GM19452 (cell line): ENCODE measurements around the gene FAM210A.

ENCODE experiments used
- ATAC-seq: cut with Tn5 transposase; IDR thresholded peaks from one replicate; pipeline ENCODE4 v1.9.1; 2021; ENCODE audit not compliant: unreplicated experiment

Gene FAM210A

DNA sequence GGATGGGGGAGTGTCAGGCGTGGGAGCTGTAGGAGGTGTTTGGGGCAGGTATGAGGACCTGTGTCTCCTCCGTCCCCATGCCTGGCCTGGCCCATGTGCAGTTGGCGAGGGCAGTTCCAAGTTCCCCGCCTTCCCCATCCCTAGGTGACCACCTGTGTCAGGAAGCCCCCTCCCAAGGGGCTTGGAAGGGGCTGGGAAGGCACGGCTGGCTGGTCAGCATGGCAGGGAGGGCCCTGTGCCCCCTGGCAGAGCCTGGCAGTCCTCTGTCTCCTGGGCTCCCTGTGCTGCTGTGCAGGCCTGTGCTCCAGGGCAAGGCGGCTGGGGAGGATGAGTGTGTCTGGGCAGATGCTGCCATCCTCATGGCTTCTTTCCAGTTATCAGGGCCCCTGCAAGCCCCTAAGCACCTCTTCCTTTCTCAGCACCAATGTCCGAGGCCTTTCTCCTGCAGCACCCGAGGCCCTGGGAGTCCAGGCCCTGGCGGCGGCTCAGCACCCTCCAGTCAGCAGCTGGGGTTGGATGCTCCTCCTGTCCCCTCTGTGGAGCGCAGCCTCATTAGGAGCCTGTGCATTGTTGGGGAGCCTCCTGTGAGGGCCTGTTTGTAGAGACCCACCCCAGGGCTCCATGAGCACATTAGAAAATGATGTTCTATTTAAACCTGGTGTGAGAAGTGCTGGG, 101.7 kb downstream of the FAM210A start:
- no peak for ATAC-seq

DNA sequence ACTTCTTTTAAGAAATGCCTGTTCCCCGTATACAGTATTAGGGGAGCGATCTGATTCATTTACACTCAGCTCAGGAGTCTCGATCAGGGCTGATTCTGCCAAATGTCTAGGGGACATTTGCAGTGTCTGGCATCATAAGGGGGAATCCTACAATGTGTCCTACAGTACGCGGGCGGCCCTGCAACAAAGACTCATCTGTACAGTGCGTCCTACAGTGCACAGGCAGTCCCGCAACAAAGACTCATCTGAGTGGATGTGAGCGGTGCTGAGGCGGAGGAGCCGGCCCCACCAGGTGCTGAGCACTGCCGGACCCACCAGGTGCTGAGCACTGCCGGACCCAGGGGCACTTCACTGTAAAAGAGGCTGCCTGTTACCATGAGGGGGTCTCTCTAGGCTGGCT, 102.5 kb downstream of the FAM210A start:
- ATAC-seq, result no peak

DNA sequence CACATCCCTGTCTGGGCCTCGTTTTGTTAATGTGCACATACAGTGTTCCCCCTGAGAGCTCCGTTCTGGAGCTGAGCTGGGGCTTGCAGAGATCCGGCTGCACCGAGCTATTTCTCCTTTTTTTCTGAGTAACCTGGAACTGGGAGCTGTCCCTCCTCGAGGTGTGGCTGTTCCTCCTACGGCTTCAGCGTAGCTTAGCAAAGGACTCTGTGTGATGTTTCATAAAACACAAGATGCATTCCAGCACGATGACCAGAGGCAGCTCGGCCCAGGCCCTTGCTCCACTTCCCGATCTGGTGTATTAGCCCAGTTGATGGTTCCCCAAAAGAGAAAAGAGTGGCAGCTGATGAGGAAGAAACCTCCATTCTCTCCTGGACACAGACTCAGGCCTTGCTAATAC, 103.0 kb downstream of the FAM210A start:
- no peak for ATAC-seq

DNA sequence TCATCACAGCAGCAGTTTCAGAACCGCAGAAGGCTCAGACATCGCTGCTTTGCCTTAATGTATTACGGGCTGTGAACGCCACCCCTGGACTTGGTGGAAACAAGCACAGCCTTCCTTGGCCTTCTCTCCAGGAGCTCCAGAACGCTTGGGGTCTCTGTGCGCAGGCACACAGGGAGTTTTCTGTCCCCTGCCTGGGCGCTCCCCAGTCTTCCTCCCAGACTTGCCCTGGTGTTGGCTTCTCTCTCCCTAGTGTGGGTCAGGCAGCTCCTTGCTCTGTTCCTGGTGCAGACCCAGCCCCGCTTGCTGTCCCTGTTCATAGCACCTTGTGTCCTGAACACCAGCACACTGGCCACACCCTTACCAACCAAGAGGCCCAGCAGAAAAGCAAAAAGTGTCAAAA, 103.6 kb downstream of the FAM210A start:
- ATAC-seq, result no peak

- no peak for ATAC-seq
Measured at GRCh38 chr18:13621886-13622619, 104.3 kb downstream of the FAM210A start.

DNA sequence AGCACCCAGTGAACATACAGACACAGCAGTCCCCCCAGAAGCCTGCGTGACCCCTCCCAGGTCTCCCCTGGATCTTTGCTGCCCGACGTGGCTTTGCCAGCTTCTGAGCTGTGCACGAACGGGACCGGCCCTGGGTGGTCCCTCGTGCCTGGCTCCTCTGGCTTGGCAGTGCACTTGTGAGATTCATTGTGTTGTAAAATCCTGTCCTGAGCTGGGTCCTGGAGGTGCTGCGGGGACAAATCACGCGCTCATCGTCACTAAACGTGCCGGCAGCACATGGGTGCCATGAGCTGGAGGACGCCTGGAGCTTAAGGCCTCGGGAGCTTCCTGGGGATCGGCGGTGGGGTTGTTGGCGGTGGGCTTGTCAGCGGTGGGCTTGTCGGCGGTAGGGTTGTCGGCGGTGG, 104.9 kb downstream of the FAM210A start:
- no peak for ATAC-seq

DNA sequence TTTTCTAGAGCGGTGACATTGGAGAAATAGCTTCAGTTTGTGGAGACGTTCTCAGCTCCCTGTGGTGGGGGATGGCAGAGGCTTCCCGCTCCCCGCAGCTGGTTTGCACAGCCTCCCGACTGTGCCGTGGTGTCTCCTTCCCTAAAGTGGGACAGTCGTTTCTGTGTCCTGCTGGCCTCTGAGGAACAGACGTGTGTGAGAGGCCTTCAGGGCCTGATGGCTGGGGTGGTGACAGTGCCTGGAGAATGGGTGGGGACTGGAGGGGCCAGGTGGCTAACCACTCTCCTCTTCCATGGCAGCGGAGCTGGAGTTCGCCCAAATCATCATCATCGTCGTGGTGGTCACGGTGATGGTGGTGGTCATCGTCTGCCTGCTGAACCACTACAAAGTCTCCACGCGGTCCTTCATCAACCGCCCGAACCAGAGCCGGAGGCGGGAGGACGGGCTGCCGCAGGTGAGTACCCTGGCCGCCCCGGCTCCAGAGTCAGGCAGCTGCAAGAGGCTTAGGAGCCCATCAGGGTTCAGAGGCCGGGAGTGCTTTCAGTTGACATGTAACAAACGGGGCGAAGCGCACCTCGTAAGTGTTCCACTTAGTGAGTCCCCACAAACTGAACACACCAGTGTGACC, 105.4 kb downstream of the FAM210A start:
- ATAC-seq, result no peak

GRCh38 chr18:13620206-13620672, 106.1 kb downstream of the FAM210A start:
- no peak for ATAC-seq

DNA sequence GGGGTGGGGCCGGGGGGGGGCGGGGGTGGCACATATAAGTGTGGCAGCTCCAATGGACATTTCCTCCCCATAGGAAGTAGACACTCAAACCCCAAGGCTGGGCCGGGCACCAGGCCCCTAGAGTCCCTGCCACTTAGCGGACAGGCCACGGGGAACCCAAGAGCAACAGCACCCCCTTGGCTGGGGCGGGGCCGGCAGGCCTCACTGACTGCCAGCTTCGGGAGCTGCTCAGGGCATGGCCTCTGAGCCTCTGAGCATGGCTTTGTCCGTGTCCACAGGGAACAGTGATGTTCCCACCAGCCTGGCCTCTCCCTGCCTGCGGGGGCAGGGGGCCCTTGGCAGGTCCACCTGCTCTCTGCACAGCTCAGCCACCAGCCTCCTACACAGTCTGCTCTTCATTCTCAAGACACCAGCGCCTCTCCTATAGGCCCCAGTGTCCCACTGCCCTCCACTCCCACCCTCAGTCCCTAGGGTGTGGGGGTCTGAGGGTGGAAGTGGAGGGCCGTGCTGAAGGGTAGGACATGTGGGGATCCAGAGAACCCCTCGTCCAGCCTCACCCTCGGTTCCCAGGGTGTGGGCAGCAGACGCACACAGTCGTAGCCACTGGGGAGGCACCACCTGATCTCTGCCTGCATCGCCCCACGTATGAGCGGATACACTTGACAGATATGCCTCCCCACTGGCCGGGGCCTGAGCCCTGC, 106.7 kb downstream of the FAM210A start:
- ATAC-seq, result no peak

DNA sequence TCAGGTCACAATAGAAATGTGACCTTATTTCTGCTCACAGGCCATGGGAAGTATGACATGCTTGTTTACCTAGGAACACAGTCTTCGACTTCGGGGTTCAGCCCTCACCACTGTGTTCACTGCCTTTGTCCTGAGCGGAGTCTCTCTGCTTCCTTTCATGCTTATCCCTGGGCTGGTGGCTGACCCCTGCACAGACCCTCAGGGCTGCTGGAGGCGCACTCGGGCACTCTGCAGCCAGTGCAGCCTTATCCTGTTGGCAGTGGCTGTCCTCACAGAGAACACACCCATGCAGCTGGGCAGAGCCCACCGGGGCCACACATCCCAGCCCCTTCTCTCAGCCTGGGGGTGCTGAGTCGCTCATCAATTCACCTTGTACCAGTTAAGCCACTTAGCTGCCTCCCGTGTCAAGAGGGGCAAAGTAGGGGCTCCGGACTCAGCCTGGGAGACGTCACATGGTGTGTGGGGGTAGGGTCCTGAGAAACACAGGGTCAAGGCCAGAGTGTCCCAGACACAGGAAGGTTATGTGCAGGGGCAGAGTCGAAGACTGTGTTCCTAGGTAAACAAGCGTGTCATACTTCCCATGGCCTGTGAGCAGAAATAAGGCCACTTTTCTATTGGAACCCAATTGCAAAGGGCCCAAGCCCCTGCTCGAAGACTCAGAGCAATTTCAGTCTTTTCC, 107.5 kb downstream of the FAM210A start:
- no peak for ATAC-seq

DNA sequence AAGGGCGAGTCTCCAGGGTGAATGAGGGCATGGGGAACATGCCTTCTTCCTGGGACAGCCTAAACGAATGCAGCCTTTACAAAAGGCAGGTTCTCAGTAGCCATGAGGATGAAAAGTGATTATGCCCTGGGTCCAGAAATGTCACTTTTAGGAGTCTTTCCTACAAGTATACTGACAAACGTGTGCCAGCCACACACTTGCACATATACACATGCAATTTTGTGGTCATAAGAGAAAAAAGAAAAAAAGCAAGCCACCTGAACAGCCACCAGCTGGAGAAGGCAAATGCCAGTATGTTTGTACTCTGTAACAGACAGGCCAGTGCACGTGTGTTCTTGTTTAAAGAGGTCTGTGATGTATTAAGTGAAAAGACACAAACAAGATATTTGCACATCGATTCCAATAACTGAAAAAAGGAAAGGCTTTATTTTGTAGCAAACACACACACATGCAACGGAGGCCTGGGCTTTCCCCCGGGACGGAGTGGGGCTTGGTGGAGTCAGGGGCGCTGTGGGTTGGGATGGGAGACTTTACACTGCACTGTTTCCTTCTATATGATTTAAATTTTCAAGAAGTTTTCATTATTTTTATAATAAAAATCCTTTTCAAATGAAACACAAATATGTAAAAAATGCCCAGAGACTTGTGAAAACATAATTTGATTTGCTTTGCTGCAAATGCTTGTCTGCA, 108.4 kb downstream of the FAM210A start:
- no peak for ATAC-seq

- no peak for ATAC-seq
Measured at GRCh38 chr18:13616525-13617035, 109.8 kb downstream of the FAM210A start.

- no peak for ATAC-seq
Measured at GRCh38 chr18:13616041-13616440, 110.3 kb downstream of the FAM210A start.

DNA sequence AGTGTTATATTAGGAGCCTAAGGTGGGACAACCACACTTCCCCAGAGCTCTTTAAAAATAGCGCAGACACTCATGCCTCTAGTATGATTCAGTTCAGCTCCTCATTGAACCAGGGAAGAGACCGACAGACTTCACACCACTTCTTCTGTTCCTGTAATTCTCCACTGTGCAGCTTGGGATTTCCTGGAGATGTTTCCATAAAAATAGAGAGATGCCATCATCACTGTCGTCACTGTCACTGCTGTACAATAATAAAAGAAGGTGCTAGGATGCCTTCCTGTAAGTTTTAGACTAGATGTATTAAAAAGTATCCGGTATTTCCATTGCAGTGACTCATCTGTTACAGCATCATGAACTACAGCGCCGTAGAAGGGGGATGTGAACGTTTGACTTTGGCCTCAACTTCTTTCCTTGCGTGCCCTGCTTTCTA, 110.9 kb downstream of the FAM210A start:
- ATAC-seq, result no peak

DNA sequence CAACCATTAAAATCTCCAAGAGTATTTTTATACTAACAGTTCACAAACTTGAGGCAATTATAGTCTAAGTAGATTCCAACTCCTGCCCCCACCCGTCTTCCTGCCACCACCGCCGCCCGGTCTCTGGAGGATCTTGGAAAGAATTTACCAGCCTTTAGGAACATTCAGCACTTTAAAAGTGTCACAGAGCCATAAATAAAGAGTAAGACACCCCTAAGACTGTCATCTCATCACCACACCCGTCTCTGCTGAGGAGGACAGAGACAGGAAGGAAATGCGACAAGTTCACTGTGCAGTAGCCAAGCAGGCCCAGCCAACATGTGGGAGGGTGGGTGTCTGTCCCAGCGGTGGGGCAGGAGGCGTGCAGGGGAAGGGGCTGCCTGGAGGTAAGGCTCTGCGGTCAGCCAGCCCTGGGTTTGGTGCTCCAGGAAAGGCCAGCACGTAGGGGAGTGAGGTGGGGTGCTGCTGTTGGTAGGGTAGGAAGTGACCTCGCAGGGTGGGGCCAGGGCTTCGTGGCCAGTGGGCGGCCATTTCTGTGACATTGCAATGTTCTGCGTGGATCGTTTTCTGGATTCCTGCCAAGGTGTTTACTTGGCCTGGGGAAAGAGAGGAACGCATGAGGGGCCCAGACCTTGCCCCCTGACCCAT, 111.6 kb downstream of the FAM210A start:
- ATAC-seq, result no peak

GRCh38 chr18:13613591-13614501, 112.5 kb downstream of the FAM210A start:
- ATAC-seq, result no peak
